Fibroblast of peridontal ligament (primary cell): ENCODE measurements around the gene ABCD3.

Experiments
- DNase-seq: peaks from one replicate; pipeline ENCODE4 v3.0.0-alpha.2; 2010; ENCODE audit errors: extremely low read depth

The ABCD3 gene

DNA sequence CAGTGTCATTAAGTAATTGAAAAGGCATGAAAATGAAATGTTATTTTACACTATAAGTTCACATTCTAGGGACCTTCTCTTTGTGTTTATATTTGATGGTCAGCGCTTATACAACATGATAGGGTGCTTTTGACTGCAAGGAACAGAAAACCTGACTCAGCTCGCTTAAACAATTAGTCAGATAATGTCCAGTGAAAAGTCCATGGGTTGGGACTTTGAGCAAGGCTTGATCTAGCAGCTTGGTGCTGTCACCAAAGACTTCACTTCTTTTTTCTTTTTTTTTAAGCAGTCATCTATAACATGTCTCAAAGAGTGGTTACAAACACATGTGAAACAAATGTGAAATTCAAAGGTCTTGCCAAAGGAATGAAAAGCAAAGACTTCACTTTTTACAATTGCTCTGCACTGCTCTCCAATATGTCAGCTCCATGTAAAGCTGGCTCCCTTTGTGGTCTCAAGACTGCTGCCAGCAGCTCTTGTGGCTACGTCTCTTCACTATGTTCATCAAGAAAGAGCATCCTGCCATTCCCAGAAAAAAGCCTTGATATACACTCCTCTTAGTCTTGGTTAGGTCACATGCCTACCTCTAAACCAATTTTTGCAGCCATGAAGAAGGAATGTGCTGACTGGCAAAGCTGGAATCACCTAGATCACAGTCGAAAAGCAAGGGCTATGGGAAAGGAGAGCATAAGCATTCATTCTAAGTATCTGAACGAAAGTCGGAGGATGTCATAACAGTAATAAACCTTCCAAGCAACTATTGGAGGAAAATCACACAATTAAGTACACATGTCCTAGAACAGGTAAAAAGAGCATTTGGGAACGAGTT, 108.2 kb downstream of the ABCD3 start:
- DNase-seq = no peak

DNA sequence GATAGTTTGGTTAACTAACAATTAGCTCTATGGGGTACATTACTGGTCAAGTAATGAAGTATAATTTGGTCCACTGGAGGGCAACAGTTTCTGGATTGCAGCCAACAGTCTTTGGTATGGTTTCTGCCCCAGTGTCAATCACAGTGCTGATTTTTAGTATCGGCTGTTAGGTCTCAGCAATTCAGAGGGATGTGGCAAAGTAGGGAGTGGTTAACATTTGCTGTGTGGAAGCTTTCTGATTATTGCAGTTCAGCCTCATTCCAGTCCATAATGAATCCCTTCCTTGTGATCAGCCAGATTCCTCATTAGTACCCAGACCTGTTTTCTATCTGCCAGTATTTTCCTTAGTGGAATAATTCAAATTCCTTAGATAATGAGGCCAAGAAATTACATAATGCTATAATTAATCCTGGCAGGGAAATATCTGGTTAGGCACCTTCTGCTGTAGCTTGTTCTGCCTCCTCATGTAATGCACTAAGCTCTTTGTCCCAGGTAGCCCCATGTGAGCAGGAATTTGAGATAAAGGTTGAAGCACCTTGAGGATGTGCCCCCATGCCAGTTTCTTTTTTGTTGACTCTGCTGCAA, 109.3 kb downstream of the ABCD3 start:
- DNase-seq = no peak

DNA sequence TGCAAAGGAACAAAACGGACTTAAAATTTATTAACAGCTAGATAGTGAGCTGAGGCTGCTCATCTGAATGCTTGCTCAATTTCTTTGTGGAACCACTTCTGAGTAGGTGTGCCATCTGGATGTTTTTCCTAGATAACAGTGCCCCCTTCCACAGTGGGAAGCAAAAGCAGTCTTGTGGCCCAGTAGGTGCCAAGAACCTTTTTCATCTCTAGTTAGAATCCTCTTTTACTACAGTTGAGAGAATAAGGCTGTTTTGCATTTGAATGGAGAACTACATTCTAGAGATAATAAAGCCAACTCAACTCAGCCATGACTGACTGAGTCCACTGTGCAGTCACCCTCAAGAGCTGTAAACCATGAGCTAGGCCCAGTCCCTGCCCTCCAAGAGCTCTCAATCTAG, 110.1 kb downstream of the ABCD3 start:
- DNase-seq = no peak

DNA sequence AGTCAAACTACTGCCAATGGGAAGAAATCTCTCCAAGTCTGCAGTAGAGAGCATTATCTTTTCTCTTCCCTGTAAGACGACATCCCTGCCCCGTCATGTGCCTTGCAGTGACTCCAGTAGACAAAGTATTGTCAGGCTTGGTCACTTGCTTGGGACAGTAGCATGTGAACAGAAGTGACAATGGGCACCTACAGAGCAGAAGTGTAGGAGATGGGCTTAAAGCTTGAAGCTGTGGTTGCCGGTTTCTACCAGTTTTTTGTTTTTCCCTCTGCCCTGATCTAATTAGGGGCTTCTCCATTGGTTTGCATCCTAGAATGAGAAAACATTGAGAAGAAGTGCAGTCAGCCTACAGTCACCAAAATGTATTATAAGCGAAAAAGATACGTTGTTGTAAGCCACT, 110.6 kb downstream of the ABCD3 start:
- no peak for DNase-seq

DNA sequence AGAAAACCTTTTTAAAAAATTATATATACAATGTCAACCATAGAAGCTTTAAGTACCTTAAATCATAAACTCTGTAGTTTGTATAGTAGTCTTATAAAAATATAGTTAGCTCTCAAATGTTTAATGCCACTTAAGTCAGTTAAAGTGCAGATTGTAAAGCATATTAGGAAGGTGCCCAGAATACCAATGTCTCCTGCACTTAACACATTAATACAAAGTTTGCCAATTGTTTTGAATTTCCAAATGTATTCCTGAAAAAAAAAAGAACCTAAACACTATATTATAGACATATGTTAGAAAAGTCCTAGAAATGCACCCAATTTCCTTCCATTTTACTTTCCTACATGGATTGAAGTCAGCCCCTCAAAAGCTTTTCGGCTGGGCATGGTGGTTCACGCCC, 111.2 kb downstream of the ABCD3 start:
- no peak for DNase-seq

DNA sequence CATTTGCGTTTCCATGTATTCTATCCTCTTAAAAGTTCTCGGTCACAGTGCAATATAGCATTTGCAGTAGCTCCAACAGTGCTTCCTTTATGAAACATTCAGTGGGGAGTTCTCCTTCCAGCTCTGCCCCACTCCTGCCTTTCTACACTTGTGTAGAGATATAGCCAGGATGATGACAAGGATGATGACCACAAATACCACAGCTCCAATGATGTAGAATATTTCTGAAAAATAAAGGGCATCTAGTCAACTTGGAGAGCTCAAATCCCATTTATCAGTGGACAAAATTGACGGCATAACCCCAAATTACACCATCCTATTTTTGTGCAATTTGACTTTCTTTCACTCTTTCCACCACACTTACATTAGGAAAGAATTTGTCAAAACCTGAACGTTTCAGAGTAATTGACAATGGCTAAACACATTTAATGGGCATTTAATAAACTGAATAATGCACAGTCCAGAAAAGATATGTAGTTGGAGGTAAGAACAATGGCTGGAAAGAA, 112.2 kb downstream of the ABCD3 start:
- DNase-seq = no peak

DNA sequence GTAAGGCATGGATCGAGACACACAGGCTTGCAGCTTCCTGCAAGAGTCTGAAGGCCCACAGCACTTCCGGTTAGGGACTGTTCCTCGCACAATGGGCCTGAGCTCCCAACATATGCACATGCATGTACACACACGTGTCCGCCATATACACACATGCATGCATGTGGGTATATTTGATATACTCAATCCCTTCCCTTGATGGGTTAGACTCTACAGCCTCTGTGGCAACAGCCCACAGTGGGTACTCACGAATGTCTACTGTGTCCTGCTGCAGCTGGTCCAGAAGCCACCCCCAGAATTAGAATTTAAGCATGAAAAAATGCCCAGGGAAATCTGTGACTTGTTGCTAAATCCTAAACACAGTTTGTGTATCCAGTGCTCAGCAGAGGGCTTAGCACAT, 113.5 kb downstream of the ABCD3 start:
- no peak for DNase-seq

DNA sequence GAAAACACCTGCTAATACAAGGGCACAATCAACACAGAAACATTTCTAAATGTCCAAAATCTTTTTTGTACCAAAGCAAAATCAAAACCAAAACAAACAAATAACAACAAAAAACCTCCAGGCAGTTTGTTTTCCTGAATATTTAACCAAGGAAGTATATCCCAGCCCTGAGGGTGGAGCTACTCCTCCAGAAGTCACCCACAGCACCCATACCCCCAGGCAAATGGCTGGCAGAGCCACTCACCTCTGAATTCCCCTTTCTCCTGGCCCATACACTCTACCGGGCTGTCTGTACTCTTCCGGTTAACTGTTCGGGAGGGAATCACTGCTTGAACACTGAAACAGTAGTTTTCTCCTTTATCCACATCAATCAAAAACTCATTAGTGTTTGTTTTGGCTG, 113.9 kb downstream of the ABCD3 start:
- no peak for DNase-seq

DNA sequence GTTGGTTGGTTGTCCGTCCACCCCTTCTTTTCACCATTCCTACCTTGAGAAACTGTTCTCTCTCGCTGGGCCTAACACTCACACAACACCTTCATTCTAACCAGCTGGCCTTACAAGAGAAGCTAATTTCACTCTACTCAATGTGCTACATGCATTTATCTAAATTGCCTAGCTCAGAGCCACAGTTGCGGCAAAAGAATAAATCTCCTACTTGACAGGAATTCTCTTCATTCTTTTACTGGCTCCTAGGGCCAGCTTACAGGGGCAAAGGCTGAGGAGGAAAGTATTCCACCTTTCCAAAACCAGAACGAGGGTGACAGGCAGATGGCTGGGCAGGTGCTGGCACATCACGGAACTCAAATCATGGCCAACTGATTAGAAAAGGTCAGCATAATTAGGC, 116.9 kb downstream of the ABCD3 start:
- no peak for DNase-seq

DNA sequence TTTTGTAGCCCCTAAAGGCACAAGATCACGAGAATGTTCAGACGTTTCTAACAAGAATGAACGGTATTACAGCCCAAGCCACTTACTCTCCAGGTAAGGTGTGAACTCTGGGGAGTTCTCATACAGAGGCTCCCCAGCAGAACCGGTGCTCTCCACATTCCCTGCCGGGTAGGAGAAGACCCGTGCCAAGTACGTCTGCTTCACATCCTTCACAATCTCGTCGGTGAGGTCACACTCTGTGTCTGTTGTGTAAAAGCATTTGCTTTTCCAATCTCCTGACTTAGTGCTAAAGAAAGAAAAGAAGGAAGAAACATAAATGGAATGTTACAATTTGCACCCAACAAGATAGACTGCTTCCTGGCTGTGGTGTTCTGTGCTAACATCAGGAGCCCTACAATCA, 117.7 kb downstream of the ABCD3 start:
- no peak for DNase-seq

DNA sequence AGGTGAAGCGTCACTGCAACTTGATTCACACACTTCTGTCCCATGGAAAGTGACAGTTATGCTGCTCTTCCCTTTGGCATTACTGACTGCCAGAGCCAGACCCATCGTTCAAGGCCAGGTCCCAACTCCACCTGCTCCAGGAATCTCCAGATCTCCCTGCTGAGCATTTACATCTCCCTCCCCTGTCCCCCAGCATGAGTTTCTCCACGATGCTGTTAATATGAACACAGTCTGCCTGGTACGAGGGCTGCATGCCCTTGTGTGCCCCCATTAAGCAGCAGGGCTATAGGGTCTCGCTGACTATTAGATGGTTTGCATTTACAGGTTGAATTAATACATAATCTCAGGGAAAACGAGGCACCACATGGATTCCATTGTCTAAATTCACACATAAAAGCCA, 119.1 kb downstream of the ABCD3 start:
- DNase-seq = no peak

DNA sequence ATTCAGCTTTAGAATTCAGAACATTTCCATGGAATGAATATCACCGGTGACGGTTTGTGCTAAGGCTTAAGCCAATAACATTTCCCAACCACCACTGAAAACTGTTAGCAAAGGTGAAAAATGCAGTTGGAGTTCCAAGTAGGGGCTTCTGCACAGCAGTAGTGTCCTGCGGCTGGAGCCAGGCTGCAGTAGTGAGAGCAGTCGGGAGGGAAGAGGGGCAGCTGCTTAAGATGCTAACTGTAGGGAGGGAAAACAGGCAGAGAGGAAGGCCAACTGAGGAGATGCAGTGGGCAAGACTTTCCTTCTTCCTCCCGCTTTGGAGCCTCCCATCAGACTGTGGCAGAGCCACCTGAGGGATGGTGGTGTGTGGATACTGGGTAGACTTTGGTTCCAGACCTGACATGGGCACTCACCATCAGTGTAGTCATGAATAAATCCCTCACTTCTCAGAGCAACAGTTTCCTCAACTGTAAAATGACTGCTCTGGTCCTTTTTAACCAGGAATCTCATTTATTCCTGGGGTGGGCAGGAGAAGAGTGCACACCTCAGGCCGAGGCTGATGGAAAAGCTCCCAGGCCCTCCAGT, 120.1 kb downstream of the ABCD3 start:
- DNase-seq = no peak

DNA sequence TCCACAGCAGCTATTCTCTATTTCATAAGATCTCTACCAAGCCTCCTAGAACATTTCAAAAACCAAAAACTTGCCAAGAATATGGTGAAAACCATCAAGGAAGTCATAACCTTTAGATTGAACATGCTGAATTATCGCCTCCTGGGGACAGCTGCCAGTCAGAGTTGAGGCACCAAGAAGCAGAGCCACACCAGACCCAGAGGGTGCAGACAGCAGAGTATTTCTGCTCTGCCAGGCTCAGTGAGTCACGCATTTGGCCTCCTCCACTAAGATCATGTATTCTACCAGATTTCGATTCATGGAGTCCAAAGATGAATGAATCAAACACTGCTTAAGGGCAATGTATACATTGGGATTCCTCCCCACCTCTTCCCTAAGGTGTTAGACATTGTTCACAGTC, 121.3 kb downstream of the ABCD3 start:
- DNase-seq = peak; percentile 37

DNA sequence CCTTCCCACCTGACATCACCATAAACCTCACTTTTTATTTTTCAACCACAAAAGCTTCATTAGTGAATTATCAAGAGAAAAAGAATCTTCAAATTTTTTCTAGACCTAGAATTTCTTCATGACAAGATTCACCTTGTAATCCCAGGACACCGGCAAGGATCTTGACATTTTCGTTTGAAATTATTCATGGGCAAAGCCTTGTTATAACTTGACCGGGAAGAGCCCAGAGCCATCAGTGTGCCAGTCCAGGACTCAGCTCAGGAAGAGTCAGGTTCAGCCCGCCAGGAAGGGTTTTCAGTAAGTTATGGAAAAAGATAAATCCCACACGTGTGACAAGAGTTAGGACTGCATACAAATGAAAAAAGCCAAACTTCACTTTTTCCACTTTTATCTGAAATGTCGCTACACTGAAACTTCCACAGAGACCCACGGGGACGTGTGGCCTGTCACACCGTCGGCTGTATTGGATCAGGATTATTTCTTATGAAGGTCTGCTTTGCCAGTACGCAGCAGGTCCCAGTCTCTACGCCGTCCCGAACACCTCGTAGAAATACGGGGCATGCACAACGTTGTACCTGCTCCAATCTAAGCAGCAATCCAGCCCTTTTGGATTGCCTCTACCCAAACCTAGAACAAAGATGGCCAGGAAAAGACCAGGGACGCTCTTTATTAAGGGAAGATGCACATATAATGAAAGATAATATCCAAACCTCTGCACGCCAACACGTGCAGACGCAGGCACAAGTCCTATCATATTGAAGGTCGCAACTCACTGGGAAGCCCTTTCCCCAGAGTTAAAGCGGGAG, 122.5 kb downstream of the ABCD3 start:
- DNase-seq = no peak

DNA sequence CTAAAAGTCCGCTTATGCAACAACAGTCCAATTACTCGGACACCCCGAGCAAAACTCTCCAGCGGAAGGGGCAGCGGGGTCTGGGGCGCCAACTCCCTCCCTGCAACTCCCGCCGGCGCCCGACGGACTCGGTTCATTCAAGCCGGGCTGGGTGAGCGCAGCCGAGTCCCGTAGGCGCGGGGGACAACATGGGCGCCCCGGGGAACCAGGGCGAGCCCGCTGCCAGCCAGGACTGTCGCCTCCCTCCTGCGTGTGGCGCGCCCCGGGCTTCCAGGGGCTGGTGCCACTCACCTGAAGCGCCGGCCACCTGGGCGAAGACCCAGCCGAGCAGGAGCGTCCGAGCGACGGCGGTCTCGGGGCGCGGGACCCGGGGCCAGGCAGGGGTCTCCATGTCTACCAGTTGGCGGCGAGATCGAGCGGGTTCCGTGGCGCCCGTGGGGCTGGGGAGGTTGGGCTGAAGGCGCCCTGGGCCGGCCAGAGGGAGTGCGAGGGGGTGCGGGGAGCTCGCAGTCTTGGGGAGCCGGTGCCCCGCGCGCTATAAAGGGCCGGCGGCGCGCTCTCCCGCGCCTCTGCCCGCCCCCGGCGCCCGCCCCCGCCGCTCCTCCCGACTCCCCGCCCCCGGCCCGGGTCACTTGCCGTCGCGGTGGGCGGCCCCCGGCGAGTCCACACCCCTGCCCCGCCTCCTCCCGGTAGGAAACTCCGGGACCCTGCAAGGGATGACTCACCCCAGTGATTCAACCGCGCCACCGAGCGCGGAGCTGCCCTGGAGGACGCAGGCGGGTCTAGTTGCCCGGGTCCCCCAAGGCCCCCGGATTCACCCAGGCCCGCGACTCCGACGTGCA, 123.3 kb downstream of the ABCD3 start, which contains the start of gene F3:
TSS of gene F3 (minus strand) at position 514 of the 842 bp plus-strand sequence. CDS start at position 391, 123 bp downstream.
- peak; percentile 47 for DNase-seq

DNA sequence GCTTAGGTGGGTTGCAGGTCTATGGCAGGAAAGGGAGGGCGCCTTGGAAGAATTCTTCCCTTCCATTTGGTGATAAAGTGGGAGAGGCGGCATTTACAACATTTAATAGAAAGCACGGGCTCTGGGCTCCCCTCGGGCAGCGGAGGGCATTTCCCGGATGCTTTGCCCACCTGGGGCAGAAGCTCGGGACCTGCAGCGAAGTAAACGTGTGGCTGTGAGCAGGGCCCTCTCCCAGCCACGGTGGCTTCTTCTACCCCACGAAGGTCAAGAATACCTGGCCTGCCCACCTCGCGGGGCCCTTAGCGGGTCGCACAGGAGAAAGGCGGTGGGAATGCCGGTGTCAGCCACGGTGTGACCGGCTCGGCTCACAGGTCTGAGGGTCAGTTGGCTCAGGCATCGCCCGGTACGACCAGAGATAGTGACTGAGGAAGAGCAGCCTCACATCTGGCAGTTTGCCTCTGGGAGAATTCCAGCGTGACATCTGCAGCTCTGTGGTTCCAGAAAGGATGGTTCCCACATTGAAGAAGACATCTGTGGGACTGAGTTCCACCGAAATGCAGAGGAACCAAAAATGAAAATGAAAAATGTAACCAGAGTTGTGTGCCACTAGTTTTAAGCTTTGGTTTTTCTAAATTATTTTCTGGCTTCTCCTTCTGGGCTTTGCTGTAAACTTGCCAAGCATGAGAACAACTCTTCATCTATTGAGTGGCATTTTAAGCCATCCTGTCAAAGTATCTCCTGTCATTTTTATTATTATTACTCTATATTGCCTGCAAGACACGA, 124.1 kb downstream of the ABCD3 start:
- peak; percentile 31 for DNase-seq

DNA sequence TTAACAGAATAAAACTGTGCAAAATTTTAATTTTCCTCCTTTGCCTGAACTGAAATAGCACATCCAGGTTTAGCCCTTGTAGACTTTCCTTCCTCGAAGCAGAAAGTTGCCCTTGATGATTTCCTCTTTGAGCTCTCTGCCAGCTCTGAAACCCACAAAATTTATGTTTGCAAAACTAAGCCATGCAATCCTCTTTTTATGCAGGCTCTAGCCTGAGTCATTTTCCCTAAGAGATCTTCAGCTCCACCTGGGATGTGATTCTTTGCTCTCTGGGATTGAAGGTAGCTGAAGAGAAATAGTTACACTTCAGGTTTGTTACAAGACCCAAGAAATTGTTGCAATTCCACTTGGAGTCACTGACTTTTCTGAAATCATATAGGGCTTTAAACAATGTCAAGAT, 124.8 kb downstream of the ABCD3 start:
- peak; percentile 70 for DNase-seq

DNA sequence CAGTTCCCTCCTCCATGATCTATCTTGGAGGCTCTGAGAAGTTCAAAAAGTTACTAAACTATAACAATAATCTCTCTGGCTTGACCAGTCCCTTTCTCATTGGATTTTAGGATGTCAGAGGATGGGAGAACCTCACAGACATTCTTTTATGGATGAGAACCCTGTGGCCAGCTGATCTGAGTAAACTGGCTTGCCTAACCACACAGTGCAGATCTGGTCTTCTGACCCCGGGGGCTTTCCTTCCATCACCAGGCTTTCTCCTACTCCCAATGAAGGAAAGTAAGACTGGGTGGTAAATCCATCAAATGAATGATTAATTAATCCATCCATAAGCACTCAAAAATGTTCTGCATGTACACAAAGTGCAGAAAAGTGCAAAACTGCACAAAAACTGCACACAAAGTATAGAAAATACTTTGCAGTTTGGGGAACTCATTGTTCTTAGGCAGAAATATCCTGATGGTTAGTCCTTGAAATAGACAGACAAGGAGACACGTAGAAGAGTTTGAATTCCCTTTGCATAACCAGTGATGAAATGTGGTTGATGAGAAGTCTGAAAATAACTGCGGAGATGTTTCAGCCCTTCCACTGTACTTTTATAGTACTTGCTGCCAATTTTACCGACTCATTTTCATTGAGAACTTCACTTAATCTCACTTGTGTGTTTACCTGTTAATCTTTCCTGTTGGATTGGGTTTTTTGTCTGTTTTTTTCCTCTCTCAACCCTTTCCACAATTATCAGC, 125.9 kb downstream of the ABCD3 start:
- peak; percentile 56 for DNase-seq

DNA sequence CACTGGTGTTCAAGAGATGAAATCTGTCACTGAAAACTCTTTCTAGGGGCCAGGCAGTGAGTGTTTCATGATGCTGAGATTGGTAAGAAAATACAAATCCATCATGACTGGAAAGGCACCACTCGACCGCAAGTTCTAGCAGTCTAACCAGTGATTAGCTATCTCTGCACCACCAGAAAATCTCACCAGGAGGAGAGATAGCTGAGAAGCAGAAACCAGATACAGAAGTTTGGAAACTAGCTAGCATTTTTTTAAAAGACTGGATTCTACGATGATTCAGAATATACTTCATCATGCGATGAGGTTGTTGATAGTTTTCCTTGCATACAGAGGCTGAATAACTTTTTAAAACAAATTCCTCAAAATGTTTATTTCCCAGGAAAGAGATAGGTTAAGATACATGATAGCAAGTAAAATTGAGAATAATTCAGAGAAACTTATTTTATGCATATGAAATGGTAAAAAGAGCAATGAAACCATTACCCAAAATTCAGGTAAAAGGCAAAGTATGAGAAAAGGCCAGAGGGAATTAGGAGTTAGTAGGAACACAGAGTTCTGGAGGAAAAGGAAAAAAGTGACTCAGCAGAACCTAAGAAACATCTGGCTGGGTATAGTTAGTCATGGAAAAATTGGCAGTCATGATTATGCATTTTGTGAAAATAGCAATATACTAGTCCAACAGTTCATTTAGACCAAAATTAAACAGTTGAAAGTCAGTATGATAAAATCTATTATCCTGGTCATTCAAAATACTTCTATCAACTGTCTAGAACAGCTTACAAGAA, 126.7 kb downstream of the ABCD3 start:
- peak; percentile 90 for DNase-seq
